GM19023 (cell line): ENCODE results near the gene MLST8.
A peak's percentile ranks its signal among the peaks of the same experiment; 100 is the strongest.
"Not testable (repeated sequence)": the region's sequence is repeated elsewhere in the genome, so short reads cannot be mapped to it uniquely, and the experiment has no call there.

Experiments used
- ATAC-seq: cut with Tn5 transposase; IDR thresholded peaks from one replicate; pipeline ENCODE4 v1.9.1; 2021; ENCODE audit warnings: mild to moderate bottlenecking, moderate library complexity; ENCODE audit not compliant: unreplicated experiment

Gene MLST8

DNA sequence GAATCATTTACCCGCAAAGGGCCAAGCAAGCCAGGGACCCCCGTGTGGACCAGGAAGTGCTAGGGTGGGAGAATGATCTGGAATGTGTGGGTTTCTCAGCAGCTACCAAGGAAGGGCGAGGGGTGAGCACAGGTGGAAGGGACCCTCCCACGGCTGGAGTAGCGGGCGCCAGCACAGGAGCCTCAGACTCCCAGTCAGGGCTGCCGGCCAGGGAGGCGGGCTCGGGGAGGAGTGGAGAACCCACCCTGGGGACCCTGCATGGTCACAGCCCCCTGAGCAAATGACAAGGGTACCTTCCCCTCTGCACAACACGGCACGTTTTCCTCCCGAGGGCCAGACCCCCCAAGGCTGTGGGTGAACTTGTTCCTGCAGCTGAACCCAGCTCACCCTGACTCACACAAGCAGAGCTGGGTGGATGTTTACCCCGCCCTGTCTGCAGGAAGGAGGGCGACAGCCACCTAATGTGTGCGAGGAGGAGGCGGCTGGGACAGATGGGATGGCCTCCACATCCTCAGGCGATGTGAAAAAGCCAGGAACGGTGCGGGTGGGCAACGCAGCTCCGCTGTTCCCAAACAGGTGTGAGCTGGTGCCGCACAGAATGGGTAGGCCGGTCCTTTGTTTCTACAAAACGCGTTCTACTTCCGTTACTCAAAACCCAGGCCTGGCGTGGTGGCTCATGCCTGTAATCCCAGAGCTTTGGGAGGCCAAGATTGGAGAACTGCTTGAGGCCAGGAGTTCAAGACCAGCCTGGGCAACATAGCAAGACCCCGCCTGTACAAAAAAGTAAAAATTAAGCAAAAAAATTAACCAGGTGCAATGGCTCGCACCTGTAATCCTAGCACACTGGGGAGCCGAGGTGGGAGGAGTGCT, 39.9 kb downstream of the MLST8 start:
- ATAC-seq: no peak

DNA sequence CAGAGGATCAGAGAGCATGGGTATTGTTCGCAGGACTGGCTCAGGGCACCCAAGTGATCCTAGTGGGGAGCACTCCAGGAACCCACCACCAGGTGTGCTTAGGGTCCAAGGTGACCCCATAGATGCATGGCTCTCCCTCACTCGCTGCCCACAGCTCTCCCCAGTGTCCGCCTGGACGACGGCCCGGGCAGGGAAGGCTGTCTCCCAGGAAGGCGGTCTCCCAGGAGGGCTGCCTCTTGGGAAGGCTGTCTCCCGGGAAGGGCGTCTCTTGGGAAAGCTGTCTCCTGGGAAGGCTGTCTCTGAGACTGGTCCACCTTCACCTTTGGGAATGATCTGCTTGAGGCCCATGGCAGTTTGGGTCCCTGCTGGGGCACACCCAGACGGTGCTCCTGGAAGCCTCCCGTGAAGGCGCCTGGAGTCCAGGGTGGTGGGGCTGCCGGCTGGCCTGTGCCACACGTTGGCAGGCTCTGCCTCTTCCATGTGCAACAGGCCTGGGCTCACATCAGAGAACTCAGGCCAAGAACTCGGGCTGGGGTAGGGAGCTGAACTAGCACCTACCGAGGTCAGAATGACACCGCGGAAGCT, 41.1 kb downstream of the MLST8 start:
- no peak for ATAC-seq

DNA sequence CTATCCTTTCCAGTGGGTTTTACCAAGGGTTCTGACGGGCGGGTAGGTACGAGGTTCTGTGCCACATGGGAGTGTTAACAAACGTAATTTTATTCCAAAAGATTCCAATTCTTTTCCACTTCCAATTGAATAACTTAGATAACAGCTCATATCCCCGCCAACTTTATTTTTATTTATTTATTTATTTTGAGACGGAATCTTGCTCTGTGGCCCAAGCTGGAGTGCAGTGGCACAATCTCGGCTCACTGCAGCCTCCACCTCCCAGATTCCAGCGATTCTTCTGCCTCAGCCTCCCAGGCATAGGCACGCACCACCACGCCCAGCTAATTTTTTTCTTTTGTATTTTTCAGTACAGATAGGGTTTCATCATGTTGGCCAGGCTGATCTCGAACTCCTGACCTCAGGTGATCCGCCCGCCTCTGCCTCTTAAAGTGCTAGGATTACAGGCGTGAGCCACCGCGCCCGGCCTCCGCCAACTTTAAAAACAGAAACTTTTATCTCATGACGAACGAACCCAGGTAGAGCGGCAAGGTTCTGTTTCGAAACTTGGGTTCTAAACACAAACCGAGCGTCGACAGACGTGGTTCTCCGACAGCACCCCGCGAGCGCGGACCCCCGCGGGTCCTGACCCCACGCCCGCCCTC, 45.5 kb downstream of the MLST8 start:
- peak; percentile 12 for ATAC-seq

DNA sequence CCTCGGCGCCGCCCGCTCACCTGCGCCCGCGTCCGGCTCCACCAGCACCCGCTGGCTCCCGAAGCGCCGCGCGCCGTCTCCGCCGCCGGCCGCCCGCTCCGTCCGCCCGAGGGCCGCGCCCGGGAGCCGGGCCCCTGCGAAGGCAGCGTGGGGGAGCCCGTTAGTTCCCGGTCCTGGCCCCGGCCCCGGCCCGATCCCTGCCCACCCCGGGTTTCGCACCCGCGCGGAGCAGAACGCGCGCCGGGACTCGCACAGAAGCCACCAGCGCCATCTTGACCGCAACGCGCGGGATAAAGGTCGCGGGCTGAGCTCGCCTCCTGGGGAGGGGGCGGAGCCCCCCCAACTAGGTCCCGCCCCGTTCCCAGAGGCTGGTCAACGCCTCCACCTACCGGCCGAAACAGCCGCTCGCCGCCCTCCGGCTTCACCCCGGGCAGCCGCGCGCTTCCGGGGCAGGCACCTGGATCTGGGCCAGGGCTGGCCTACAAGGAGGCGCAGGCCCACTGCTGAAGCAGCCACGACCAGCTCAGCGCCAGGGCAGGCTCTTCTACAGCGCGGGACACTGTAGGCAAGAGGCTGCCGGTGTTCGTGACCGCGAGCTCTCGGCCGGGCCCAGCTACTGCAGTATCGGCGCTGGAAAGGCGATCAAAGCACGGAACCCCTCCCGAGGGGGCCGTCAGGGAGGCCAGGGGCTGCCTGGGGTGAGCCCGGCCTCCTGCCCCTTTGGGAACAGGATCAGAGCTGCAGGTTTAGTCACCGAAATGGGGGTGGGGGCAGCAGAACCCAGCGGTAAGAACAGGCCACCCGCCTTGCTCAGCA, 46.2 kb downstream of the MLST8 start, which contains the start of gene ECI1:
TSS of gene ECI1 (minus strand) at position 292 of the 816 bp plus-strand sequence. CDS start at position 271, 21 bp downstream.
- ATAC-seq: peak; percentile 89

DNA sequence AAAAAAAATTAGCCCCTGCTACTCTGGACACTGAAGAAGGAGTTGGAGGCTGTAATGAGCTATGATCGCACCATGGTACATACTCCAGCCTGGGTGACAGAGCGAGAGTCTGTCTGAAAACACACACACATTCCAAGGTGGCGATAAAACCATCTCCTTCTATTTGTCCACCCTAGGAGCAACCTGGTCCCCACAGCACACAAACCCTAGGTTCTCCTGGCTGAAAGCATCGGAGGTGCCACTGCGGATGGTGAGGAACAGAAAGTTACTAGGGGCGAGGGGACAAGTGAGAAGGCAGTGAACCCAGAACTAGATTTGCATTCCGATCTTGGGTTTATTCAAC, 47.5 kb downstream of the MLST8 start:
- no peak for ATAC-seq

DNA sequence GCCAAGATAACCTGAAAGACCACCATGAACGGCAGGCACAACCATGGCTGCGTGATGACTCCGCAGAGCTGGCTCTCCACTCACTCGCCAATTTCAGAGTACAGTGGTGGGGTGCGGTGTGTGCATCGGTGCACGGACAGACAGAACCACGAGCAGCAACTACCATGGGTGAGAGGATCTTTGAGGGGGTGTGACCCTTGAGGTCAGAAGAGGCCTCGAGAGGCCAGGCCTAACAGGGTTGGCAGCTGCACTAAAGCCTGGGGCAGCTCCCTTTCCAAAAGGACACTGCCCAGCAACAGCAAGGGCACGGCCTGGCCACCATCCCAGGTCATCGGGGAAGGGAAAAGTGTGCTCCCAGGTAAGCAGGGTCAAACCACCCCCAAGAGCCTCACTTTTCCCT, 48.0 kb downstream of the MLST8 start:
- no peak for ATAC-seq

DNA sequence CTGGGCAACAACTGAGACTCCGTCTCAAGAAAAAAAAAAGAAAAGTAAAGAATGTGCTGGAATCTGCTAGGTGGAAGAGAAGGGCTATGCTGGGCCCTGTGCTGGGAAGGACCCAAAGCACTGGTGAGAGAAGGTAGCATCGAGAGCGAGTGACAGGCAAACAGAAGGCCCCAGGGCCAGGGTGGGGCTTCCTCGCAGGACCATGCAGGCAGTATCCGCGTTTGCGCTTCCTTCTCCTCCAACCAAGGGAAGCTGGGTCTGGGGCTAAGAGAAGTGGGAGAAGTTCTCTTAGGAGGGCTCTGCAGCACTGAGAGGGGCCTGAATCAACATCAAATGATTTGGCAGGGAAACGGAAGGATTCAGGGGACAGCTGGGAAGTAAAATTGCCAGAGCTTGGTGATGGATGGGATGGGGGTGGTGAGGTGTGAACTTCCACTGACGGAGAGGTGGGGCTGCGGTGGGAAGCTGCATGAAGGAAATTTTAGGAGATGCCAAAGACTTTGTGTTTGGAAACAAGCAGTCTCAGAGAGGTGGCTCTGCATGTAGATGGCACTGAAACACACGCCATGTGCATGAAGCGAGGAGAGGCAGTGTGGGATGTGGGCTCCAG, 51.4 kb downstream of the MLST8 start:
- no peak for ATAC-seq

DNA sequence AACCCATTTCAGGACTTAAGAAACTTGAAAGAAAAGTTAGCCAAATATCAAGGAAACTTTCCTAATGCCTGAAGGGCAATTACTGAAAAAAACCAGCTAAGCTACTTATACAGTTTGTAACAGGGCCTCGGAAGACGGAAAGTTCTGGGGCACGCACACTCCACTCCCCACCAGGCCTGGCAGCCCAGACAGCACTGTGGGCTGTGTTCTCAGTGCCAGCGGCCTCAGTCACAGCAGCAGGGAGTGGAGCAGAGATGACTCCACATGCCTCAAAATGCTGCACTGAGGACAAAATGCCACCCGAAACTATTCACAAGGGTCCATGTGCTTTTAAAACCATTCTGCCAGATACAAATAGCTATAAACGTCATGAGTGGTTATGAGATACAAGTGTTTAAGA, 52.5 kb downstream of the MLST8 start:
- ATAC-seq: no peak

DNA sequence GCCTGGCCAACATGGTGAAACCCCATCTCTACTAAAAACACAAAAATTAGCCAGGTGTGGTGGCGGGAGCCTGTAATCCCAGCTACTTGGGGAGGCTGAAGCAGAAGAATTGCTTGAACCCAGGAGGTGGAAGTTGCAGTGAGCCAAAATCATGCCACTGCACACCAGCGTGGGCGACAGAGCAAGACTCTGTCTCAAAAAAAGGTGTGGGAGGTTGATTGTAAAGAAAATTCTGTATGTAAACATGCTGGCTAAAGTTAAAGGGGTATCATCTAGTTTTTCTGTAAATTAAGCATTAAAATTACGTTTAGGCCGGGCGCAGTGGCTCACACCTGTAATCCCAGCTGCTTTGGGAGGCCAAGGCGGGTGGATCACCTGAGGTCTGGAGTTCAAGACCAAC, 53.3 kb downstream of the MLST8 start:
- ATAC-seq: not testable (repeated sequence)
